ENCODE measurements around the gene FMNL2.

Gene FMNL2

GRCh38 chr2:152330235-152330866, 4.6 kb upstream of the FMNL2 start:
- no peaks in the 10 kb centered on the region for H3K27me3 ChIP-seq (ENCODE audit: insufficient read depth, low read length, poor library complexity)
- TF ChIP-seq EZH2 (IDR thresholded peaks at IDR 0.05; ENCODE audit: borderline replicate concordance, low read depth, low read length, severe bottlenecking) = no peak
- TF ChIP-seq, protein P1, sequence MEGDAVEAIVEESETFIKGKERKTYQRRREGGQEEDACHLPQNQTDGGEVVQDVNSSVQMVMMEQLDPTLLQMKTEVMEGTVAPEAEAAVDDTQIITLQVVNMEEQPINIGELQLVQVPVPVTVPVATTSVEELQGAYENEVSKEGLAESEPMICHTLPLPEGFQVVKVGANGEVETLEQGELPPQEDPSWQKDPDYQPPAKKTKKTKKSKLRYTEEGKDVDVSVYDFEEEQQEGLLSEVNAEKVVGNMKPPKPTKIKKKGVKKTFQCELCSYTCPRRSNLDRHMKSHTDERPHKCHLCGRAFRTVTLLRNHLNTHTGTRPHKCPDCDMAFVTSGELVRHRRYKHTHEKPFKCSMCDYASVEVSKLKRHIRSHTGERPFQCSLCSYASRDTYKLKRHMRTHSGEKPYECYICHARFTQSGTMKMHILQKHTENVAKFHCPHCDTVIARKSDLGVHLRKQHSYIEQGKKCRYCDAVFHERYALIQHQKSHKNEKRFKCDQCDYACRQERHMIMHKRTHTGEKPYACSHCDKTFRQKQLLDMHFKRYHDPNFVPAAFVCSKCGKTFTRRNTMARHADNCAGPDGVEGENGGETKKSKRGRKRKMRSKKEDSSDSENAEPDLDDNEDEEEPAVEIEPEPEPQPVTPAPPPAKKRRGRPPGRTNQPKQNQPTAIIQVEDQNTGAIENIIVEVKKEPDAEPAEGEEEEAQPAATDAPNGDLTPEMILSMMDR (IDR thresholded peaks at IDR 0.05; ENCODE audit: borderline replicate concordance, extremely low read depth, low read length, poor library complexity, severe bottlenecking) = no peak

DNA sequence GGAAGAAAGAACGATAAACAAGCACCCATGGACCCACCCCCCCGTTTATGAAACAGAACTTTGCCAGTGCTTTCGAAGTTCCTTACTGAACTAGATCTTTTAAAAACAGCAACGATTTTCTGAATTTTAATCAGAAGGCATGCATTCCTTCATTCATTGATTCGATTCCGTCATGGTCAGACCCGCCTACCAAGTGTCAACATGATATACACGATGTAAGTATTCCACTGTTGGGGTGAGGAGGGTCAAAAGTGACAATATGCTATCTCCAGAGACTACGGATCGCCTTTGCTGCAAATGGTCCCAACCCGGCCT, 316 bp upstream of the FMNL2 start:
- Histone ChIP-seq H3K79me2 (ENCODE audit: insufficient read depth, low read length) (no peaks in the 10 kb centered on the region), H3K4me1 (ENCODE audit: insufficient read depth, low read length) (no peaks in the 10 kb centered on the region), H3K36me3 (ENCODE audit: insufficient read depth, low read length) (no peaks in the 10 kb centered on the region), H3K27ac (ENCODE audit: low read length) (no peak overlapping the region), H4K20me1 (ENCODE audit: insufficient read depth, low read length) (no peaks in the 10 kb centered on the region), H2AFZ (ENCODE audit: low read depth, low read length) (no peak overlapping the region), H3K9me3 (ENCODE audit: insufficient read depth, low read length, severe bottlenecking) (no peaks in the 10 kb centered on the region), H3K27me3 (ENCODE audit: insufficient read depth, low read length, poor library complexity) (no peaks in the 10 kb centered on the region), H3K4me2 (ENCODE audit: insufficient read depth, low read length) (no peak overlapping the region), H3K9ac (ENCODE audit: low read depth, low read length) (no peak overlapping the region), H3K4me3 (ENCODE audit: low read depth in 1 of 2, low read length in 2 of 2) (no peak overlapping the region)
- DNase-seq (no peak), ATAC-seq (ENCODE audit: insufficient read depth, low read depth) (no peak)
- TF ChIP-seq, protein P1 (IDR thresholded peaks at IDR 0.05; ENCODE audit: borderline replicate concordance, extremely low read depth, low read length, poor library complexity, severe bottlenecking) = no peak
- TF ChIP-seq EZH2 (IDR thresholded peaks at IDR 0.05; ENCODE audit: borderline replicate concordance, low read depth, low read length, severe bottlenecking) = no peak

More at GRCh38 chr2:152330235-152330866, 4.6 kb upstream of the FMNL2 start:
- H3K9me3 ChIP-seq (ENCODE audit: insufficient read depth, low read length, severe bottlenecking) = no peaks in the 10 kb centered on the region
- H3K4me1 ChIP-seq (ENCODE audit: insufficient read depth, low read length) = no peaks in the 10 kb centered on the region
- H3K4me3 ChIP-seq (ENCODE audit: low read depth in 1 of 2, low read length in 2 of 2) = no peak overlapping the region
- H2AFZ ChIP-seq (ENCODE audit: low read depth, low read length) = no peak overlapping the region
- no peaks in the 10 kb centered on the region for H3K79me2 ChIP-seq (ENCODE audit: insufficient read depth, low read length)
- H3K36me3 ChIP-seq (ENCODE audit: insufficient read depth, low read length) = no peaks in the 10 kb centered on the region
- H3K4me2 ChIP-seq (ENCODE audit: insufficient read depth, low read length) = no peak overlapping the region
- DNase-seq (no peak), ATAC-seq (ENCODE audit: insufficient read depth, low read depth) (no peak)
- H3K27ac ChIP-seq (ENCODE audit: low read length) = no peak overlapping the region
- H4K20me1 ChIP-seq (ENCODE audit: insufficient read depth, low read length) = no peaks in the 10 kb centered on the region
- H3K9ac ChIP-seq (ENCODE audit: low read depth, low read length) = no peak overlapping the region

DNA sequence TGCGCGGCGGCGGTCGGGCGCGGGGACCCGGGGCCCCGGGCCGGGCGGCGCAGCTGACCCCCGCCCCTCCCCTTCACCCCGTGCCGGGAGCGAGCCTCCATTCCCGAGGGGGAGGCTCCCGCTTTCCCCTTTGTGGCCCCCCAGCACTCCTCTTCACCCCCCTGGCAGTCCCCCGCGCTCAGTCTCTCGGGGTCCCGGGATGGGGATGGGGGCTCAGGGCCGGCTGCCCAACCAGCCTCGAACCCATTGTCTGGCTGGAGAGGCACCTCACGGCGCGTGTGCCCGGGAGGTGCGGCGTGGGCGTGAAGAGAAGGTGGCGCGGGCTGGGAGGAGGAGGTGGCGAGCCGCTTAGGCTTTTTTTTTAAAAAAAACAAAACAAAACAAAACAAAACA, 748 bp downstream of the FMNL2 start:
- ATAC-seq (ENCODE audit: insufficient read depth, low read depth) = no peak
- Histone ChIP-seq H3K4me1 (ENCODE audit: insufficient read depth, low read length) (no peaks in the 10 kb centered on the region), H3K9ac (ENCODE audit: low read depth, low read length) (no peak overlapping the region), H2AFZ (ENCODE audit: low read depth, low read length) (no peak overlapping the region), H4K20me1 (ENCODE audit: insufficient read depth, low read length) (no peaks in the 10 kb centered on the region), H3K36me3 (ENCODE audit: insufficient read depth, low read length) (no peaks in the 10 kb centered on the region), H3K27ac (ENCODE audit: low read length) (no peak overlapping the region), H3K79me2 (ENCODE audit: insufficient read depth, low read length) (no peaks in the 10 kb centered on the region), H3K4me3 (ENCODE audit: low read depth in 1 of 2, low read length in 2 of 2) (no peak overlapping the region), H3K4me2 (ENCODE audit: insufficient read depth, low read length) (no peak overlapping the region), H3K9me3 (ENCODE audit: insufficient read depth, low read length, severe bottlenecking) (no peaks in the 10 kb centered on the region), H3K27me3 (ENCODE audit: insufficient read depth, low read length, poor library complexity) (no peaks in the 10 kb centered on the region)
- TF ChIP-seq, protein P1 (IDR thresholded peaks at IDR 0.05; ENCODE audit: borderline replicate concordance, extremely low read depth, low read length, poor library complexity, severe bottlenecking) = no peak
- no peak for TF ChIP-seq EZH2 (IDR thresholded peaks at IDR 0.05; ENCODE audit: borderline replicate concordance, low read depth, low read length, severe bottlenecking)
- no peak for DNase-seq
